Activated naive CD8-positive, alpha-beta T cell (primary cell): ENCODE results near the gene PLPPR3.

Experiments used
- H3K27ac Mint-ChIP-seq: one replicate; pipeline ENCODE4 v1.8.0; 2021; ENCODE audit warnings: mixed read lengths
- H3K27me3 Mint-ChIP-seq: one replicate; pipeline ENCODE4 v1.8.0; 2021; ENCODE audit warnings: mixed read lengths
- H3K36me3 Mint-ChIP-seq: one replicate; pipeline ENCODE4 v1.8.0; 2021; ENCODE audit warnings: mixed read lengths
- H3K4me1 Mint-ChIP-seq: one replicate; pipeline ENCODE4 v1.8.0; 2021; ENCODE audit warnings: low read depth, mixed read lengths
- H3K4me3 Mint-ChIP-seq: one replicate; pipeline ENCODE4 v1.8.0; 2021; ENCODE audit warnings: mild to moderate bottlenecking, mixed read lengths
- H3K9me3 Mint-ChIP-seq: one replicate; pipeline ENCODE4 v1.8.0; 2021; ENCODE audit warnings: low read depth, mixed read lengths

Gene PLPPR3

DNA sequence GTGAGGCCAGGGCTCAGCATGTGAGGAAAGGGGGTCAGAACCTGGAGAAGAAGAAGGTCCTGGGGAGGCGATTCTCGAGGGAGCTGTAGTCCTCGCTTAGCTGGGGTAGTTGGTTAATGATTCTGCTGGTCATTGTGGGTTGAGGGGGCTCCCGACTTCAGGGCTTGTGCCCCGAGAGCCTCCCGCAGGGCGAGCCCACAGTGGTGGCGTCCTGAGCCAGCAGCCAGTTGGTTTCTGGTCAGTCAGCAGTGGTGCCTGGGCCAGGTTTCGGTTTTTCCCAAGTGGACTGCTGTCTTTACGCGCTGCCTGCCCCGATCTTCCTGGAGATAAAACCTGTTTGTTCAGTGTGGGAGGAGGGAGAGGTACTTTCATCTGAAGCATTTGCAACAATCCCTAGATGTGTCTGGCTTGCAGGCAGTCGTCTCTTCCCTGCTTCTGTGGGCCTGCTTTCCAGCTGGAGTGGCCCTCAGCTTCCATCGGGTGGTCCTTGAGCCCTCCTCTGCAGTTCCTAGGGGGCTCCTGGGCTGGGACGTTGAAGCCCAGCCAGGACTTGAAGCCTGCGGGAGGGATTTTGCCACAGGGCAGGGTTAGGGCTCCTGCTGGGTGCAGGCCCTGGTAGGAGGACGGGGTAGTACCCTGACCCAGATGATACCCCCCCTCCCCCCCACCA is 21.3 kb downstream of the PLPPR3 start:
- Mint-ChIP-seq H3K4me3 (peak overlapping the region; percentile 90), H3K9me3 (no peaks in the 10 kb centered on the region), H3K27me3 (no peaks in the 10 kb centered on the region), H3K4me1 (peaks cover 38% of the 10 kb centered on the region), H3K36me3 (peaks cover 7% of the 10 kb centered on the region), H3K27ac (peak overlapping the region; percentile 87)

DNA sequence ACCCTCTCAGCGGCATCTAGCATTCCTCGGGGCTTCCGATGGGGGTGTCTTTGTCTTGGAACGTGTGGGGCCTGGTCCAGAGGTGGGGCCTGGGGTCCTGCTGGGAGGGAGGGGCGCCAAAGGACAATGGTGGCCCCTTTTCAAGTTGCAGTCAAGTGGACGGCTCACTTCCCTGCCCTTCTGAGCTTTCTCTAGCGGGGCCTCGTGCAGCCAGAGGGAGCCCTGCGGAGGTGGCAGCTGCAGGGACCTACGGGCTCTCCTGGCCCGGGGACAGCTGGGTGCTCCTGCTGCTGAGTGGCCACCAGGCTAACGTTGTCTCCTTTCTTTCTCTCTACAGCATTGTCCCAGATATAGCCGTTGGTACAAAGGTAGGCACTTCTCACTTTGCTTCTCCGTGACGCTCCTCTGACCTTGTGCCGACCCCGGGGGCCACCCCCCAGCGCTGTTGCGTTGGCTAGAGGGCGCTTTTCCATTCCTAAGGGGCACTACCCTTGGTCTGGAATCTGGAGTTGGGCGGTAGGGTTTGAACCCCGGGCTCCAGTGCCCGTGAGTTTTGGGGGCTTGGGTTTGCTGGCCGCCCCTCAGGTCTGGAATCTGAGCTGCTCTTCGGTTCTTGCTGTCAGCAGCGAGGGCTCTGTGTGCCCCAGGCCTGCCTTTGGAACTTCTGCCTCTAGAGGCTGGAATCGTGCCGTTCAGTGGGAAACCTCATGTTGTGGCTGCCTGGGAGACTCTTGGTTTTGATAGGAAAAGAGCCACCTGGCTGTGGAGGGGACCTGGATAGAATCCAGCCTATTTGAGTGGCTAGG is 22.5 kb downstream of the PLPPR3 start:
- H3K36me3 Mint-ChIP-seq: peaks cover 7% of the 10 kb centered on the region
- no peaks in the 10 kb centered on the region for H3K9me3 Mint-ChIP-seq
- H3K4me1 Mint-ChIP-seq: peaks cover 37% of the 10 kb centered on the region
- no peaks in the 10 kb centered on the region for H3K27me3 Mint-ChIP-seq
- H3K4me3 Mint-ChIP-seq: peak overlapping the region; percentile 90
- peak overlapping the region; percentile 87 for H3K27ac Mint-ChIP-seq

DNA sequence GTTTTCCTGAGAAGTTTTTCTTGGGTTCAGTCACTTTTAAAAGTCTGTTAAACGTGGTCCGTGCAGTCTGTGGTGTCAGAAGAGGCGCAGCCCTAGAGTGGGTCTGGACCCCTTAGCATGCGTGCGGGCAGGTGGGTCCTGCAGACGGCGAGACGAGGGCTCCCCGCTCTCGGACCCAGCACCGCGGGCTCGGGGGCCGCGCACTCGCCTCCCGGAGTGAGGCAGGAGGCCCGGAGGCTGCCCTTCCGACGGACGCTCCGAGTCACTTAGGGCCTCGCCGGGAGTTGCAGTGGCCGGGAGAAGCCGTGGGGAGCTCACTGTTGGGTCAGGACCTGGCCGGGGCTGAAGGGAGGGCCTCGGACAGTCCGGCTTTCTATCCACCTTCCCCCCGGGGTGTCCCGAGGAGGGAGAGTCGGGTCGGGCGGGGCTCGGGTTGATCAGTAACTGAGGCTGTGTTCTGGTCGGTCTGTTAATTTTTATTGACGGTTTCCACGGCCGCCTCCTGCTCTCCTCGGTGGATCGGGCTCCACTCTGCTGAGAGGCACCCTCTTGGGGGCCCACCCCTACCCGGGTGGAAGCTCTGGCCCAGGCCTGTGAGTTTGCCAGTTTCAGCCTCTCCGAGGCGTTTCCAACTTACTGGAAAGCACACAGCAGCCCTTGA is 23.2 kb downstream of the PLPPR3 start:
- Mint-ChIP-seq H3K4me1 (peaks cover 34% of the 10 kb centered on the region), H3K27me3 (no peaks in the 10 kb centered on the region), H3K4me3 (peak overlapping the region; percentile 90), H3K9me3 (no peaks in the 10 kb centered on the region), H3K36me3 (peaks cover 7% of the 10 kb centered on the region), H3K27ac (peak overlapping the region; percentile 87)

DNA sequence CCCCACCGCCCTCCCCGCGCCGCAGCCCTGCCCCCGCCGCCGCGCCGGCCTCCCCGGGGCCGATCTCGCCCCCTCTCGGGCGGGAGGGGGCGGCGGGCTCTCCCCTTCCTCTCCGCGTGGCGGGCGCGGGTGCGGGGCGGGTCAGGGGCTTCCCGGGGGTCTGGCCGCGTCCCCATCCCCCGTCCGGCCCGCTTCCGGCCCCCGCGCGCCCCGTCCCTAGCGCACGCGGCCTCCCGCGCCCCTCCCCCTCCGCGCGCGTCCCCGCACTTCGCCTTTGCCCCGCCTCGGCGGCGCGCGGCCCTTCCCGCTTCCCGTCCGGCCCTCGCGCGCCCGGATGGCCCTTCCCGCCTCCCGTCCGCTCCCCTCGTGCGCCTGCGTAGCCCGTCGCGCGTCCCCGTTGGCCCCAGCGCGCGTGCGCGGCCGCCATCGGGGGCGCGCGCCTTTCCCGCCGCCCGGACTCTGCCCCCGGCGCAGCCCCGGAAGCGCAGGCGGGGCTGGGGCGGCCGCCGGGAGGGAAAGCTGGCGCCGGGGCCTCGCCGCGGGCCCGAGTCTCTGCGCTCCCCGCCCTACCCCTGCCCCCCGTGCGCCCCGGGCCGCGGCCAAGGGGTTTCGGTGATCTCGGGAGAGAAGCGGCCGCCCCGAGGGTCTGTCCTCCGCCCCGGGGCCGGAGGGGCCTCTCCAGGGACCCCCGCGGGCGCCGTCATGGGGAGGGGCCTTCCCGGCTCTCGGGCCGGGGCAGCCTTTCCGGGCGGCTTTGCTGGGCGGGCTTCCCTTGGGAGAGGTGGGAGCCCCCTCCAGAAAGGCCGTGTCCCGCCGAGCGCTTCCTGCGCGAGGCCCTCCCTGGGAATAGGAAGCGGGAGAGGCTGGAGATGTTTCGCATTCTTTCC is 24.0 kb downstream of the PLPPR3 start:
- Mint-ChIP-seq H3K4me1 (peaks cover 32% of the 10 kb centered on the region), H3K27me3 (no peaks in the 10 kb centered on the region), H3K9me3 (no peaks in the 10 kb centered on the region), H3K27ac (peak overlapping the region; percentile 83), H3K36me3 (peaks cover 7% of the 10 kb centered on the region), H3K4me3 (peak overlapping the region; percentile 90)

DNA sequence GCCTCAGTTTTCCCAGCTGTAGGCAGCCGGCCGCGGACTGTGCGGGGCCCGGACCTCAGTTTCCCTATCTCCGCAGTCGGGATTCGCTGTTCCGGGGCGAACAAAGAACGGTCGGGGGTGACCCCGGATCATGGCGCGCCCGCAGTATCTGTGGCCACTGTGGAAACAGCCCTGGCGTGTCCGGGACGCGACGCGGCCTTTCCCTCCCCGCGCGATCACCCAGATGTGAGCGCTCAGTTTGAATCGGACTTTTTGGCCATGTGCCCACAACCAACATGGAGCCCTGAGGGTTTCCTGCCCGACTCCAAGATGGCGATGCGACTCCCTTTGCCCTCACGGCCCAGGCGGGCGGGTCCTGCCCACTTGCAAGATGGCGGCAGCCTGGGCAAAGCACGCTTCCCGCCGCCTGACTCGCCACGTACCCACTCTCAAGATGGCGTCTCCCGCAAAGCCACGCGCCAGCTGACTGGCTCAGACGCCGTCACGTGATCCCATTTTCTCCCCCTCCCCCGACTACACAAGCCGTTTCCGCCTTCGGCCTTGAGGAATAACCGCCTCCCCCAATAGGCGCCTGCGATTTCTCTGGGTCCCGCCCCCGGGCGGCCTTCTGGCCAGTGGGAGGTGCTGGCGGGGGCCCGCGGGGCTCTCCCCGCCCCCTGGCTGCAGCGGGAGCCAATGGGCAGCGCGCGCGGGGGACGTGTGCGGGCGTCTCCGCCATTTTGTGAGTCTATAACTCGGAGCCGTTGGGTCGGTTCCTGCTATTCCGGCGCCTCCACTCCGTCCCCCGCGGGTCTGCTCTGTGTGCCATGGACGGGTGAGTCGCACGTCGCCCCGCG is 24.8 kb downstream of the PLPPR3 start, which contains the start of gene PTBP1:
Gene PTBP1 (plus strand): TSS at position 761 of the 836 bp plus-strand sequence. CDS start 46 bp downstream, at position 807.
- Mint-ChIP-seq H3K4me1 (peaks cover 25% of the 10 kb centered on the region), H3K36me3 (peaks cover 7% of the 10 kb centered on the region), H3K27ac (peak within 1 kb of the TSS; percentile 96), H3K9me3 (no peaks in the 10 kb centered on the region), H3K4me3 (peak within 1 kb of the TSS; percentile 95), H3K27me3 (no peaks in the 10 kb centered on the region)

DNA sequence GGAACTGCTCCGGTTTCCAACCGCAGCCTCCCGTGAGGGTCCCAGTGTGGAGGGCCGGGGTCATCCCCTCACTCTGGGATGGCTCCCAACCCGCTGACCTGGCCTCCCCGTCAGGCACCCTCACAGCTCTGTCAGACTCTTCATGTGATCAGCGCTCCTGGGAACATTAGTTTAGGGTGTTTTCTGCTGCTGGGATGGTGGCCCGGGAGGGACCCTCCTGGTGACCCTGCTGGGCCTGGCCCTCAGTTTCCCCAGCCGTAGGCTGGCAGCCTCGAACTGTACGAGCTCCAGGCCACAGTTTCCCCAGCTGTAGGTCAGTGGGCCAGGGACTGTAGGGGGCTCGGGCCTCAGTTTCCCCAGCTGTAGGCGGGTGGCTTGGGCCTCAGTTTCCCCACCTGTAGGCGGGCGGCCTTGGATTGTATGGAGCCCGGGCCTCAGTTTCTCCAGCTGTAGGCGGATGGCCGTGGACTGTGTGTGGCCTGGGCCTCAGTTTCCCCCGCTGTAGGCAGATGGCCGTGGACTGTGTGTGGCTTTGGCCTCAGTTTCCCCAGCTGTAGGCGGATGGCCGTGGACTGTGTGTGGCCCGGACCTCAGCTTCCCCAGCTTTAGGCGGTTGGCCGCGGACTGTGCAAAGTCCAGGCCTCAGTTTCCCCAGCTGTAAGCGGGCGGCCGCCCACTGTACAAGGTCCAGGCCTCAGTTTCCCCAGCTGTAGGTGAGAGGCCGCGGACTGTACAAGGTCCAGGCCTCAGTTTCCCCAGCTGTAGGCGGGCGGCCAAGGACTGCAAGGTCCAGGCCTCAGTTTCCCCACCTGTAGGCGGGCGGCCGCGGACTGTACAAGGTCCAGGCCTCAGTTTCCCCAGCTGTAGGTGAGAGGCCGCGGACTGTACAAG is 25.8 kb downstream of the PLPPR3 start:
- H3K27me3 Mint-ChIP-seq: no peaks in the 10 kb centered on the region
- no peak overlapping the region for H3K27ac Mint-ChIP-seq
- no peak overlapping the region for H3K4me3 Mint-ChIP-seq
- peaks cover 18% of the 10 kb centered on the region for H3K4me1 Mint-ChIP-seq
- peaks cover 7% of the 10 kb centered on the region for H3K36me3 Mint-ChIP-seq
- no peaks in the 10 kb centered on the region for H3K9me3 Mint-ChIP-seq

DNA sequence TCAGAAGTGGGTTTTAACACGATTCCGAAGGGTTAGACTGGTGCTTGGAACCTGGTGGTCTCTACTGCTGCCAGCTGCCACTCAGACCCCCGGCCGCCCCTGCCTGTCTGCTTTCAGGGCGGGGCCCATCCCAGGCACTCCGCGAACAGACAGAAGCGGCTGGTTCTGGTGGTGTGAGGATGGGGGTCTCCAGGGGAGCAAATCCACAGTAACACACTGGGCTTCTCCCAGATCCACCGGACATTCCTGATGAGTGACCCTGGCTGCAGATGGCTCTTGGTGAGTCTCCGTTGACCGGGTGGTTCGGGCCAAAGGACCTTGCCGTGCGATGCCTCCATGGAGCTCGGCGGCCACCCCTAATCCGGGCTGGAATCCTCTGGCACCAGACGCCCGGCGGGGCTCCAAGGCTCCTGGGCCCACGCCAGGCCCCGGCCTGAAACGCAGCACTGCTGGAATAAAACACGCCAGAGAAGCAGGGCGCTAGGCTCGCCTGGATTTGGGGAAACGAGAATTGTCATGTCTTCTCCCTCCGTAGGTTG is 26.6 kb downstream of the PLPPR3 start:
- H3K27ac Mint-ChIP-seq: no peak overlapping the region
- no peaks in the 10 kb centered on the region for H3K27me3 Mint-ChIP-seq
- no peaks in the 10 kb centered on the region for H3K9me3 Mint-ChIP-seq
- peaks cover 4% of the 10 kb centered on the region for H3K36me3 Mint-ChIP-seq
- H3K4me3 Mint-ChIP-seq: no peak overlapping the region
- H3K4me1 Mint-ChIP-seq: peaks cover 12% of the 10 kb centered on the region

DNA sequence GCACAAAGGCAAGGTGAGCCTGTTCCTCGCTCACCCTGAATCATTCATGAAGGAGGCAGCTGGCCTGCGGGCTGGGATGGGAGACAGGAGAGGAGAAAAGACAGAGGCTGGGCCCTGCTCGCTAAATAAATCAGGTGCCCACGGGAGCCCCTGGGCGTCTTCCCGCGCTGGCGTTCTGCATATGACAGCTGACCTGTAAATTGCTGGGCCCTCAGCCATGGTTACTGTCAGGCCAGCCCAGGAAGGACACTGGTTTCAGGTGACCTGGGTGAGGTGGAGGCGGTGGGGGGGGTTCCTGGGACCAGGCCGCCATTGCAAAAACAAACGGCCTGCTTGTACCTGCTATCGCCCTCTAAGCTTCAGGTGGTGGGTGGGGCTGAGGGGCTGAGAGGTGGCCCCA is 27.9 kb downstream of the PLPPR3 start:
- H3K36me3 Mint-ChIP-seq: peaks cover 2% of the 10 kb centered on the region
- H3K9me3 Mint-ChIP-seq: no peaks in the 10 kb centered on the region
- peaks cover 1% of the 10 kb centered on the region for H3K27me3 Mint-ChIP-seq
- H3K4me1 Mint-ChIP-seq: peaks cover 2% of the 10 kb centered on the region
- no peak overlapping the region for H3K4me3 Mint-ChIP-seq
- no peak overlapping the region for H3K27ac Mint-ChIP-seq

DNA sequence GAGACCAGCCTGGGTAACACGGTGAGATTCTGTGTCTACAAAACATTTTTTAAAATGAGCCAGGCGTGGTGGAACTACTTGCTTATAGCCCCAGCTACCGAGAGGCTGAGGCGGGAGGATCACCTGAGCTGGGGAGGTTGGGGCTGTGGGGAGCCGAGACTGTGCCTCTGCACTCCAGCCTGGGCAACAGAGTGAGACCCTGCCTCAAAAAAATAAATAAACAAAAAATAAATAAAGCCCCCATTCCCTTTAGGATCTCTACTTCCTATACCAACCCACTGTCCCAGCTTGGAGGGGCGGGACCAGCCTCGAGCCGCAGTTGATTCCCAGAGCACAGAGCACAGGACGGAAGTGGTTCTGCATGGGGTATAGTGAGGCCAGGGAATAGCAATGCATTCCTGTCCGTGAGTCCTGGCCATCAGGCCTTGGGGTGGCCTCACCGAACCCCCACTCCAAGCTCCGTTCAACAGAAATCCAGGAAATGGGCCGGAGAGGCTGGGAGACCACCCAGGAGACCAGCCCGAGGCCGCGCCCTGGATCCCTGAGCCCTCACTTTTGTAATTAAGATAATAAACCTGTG is 29.4 kb downstream of the PLPPR3 start:
- Mint-ChIP-seq H3K4me3 (no peak overlapping the region), H3K4me1 (peaks cover 2% of the 10 kb centered on the region), H3K27me3 (peaks cover 1% of the 10 kb centered on the region), H3K36me3 (no peaks in the 10 kb centered on the region), H3K9me3 (no peaks in the 10 kb centered on the region), H3K27ac (no peak overlapping the region)

DNA sequence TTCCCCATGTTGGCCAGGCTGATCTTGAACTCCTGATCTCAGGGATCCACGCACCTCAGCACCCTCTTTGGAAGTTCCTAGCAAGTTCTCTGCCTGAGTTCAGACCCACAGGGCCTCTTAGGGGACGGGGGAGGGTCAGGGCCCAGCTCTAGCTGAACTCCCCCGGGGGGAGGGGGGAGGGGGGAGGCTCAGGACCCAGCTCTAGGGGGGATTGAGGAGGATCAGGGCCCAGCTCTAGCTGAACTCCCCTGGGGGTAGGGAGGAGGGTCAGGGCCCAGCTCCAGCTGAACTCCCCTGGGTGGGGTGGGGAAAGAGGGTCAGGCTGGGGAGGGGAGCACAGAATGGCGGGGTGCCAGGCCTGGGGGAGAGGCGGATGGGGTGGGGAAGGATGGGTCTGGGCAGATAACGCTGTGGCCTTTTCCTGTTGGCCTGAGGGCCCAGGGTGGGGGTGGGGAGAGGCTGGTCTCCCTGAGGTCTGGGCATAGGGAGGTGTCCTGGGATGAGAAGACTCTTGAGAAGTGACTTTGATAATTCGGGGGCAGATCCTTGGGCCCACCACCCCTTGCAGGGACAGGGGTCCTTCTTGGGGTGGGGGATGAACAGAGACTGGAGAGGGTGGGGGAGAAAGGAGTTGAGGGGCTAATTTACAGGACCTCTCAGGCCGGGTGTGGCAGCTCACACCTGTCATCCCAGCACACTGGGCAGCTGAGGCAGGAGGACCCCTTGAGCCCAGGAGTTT is 30.0 kb downstream of the PLPPR3 start:
- H3K9me3 Mint-ChIP-seq: no peaks in the 10 kb centered on the region
- H3K36me3 Mint-ChIP-seq: no peaks in the 10 kb centered on the region
- peaks cover 1% of the 10 kb centered on the region for H3K27me3 Mint-ChIP-seq
- H3K4me1 Mint-ChIP-seq: peaks cover 2% of the 10 kb centered on the region
- H3K27ac Mint-ChIP-seq: no peak overlapping the region
- no peak overlapping the region for H3K4me3 Mint-ChIP-seq

DNA sequence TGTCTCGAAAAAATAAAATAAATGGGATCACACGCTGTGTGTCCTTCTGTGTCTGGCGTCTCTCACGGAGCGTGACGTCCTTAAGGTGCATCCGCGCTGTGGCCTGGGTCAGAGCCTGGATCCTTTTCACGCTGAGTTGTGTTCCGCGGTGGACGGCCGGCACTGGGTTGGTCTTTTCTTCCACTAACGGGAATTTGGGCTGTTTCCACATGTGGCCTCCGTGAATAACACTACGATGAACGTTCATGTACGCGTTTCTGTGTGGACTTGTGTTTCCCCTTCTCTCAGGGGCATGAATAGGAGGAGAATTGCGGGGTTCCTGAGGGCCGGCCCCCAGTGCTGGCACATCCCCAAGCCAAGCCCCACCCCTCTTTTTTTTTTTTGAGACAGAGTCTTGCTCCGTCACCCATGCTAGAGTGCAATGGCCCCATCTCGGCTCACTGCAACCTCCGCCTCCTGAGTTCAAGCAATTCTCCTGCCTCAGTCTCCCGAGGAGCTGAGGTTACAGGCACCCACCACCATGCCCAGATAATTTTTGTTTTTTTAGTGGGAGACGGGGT is 30.7 kb downstream of the PLPPR3 start:
- no peaks in the 10 kb centered on the region for H3K9me3 Mint-ChIP-seq
- no peaks in the 10 kb centered on the region for H3K36me3 Mint-ChIP-seq
- H3K27ac Mint-ChIP-seq: no peak overlapping the region
- H3K4me3 Mint-ChIP-seq: no peak overlapping the region
- peaks cover 1% of the 10 kb centered on the region for H3K27me3 Mint-ChIP-seq
- H3K4me1 Mint-ChIP-seq: no peaks in the 10 kb centered on the region

DNA sequence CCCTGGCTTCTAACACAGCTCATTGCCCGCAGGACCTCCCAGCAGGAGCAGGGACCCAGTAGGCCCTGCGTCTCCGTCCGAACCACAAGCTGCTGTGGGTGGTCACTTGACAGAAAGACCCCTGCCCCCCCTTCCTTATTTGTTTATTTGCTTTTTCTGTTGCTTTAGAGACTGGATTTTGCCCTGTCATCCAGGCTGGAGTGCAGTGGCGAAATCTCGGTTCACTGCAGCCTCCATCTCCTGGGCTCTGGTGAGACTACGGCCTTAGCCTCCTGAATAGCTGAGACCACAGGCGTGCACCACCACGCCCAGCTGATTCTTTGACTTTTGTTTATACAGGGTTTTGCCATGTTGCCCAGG is 32.1 kb downstream of the PLPPR3 start:
- no peaks in the 10 kb centered on the region for H3K36me3 Mint-ChIP-seq
- peaks cover 1% of the 10 kb centered on the region for H3K27me3 Mint-ChIP-seq
- H3K27ac Mint-ChIP-seq: no peak overlapping the region
- H3K4me1 Mint-ChIP-seq: no peaks in the 10 kb centered on the region
- no peak overlapping the region for H3K4me3 Mint-ChIP-seq
- H3K9me3 Mint-ChIP-seq: no peaks in the 10 kb centered on the region
